Rectal smooth muscle tissue (tissue), 1 donor: ENCODE data around the gene PERP.

Source experiments
- H3K27ac ChIP-seq: one replicate; pipeline ENCODE4 v1.7.0; 2013; ENCODE audit warnings: low read depth, low read length, inconsistent platforms
- H3K27me3 ChIP-seq: one replicate; pipeline ENCODE4 v1.7.0; 2013; ENCODE audit warnings: low read length; ENCODE audit not compliant: control insufficient read depth, insufficient read depth
- H3K36me3 ChIP-seq: one replicate; pipeline ENCODE4 v1.7.0; 2013; ENCODE audit warnings: low read length; ENCODE audit not compliant: control insufficient read depth, insufficient read depth
- H3K4me1 ChIP-seq: one replicate; pipeline ENCODE4 v1.7.0; 2013; ENCODE audit warnings: low read length; ENCODE audit not compliant: control insufficient read depth, insufficient read depth
- H3K4me3 ChIP-seq: one replicate; pipeline ENCODE4 v1.7.0; 2013; ENCODE audit warnings: low read length
- H3K9ac ChIP-seq: one replicate; pipeline ENCODE4 v1.7.0; 2013; ENCODE audit warnings: low read length

PERP gene

DNA sequence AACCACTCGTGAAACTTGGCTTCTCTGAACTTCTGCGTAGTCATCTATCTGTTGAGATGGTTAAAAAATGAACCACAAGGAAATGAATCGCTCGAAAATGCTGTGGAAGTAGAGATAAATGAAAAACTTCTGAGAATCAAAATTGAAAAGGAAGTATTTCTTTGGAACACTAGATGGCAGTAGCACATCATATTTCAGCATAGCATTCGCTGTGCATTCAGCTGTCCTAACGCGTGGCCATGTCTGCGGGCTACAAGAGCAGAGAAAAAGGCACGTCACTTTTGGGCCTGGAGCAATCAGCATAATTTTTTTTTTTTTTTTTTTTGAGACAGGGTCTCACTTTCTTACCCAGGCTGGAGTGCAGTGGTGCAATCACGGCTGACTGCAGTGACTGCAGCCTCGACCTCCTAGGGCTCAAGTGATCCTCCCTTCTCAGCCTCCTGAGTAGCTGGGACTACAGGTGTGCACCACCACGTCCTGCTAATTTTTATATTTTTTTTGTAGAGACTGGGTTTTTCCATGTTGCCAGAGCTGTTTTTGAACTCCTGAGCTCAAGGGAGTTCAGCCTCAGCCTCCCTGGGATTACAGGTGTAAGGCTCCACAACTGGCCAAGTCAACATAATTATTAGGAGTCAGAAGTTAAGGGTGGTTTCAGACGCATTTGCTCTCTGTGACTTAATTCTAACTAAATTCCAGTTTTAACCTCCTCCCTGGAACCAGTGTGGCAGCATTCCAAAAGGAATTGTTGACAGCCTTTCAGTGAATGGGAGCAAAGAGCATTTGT lies 8.8 kb upstream of the PERP start:
- Histone ChIP-seq H3K4me3 (no peak overlapping the region), H3K27ac (no peak overlapping the region), H3K27me3 (no peaks in the 10 kb centered on the region), H3K4me1 (no peaks in the 10 kb centered on the region), H3K9ac (no peak overlapping the region), H3K36me3 (no peaks in the 10 kb centered on the region)

DNA sequence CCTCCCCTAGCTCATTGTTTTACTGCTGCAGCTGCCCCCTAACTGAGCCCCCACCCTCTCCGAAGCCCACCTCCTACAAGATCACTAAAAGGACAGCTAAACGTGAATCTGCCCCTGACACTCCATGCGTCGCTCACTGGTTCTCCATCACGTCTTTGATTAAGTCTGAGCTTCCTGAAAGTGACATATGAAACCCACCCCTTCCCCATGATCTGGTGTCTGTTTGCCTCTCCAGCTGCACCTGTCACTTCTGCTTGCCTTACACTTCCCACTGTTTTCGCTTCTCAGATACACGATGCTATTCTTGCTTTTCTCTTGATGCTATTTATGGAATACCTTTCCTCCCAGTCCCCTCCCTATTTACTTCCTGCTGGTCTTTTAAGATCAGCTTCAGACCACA lies 8.0 kb upstream of the PERP start:
- Histone ChIP-seq H3K27me3 (no peaks in the 10 kb centered on the region), H3K9ac (no peak overlapping the region), H3K4me3 (no peak overlapping the region), H3K27ac (no peak overlapping the region), H3K4me1 (no peaks in the 10 kb centered on the region), H3K36me3 (no peaks in the 10 kb centered on the region)

DNA sequence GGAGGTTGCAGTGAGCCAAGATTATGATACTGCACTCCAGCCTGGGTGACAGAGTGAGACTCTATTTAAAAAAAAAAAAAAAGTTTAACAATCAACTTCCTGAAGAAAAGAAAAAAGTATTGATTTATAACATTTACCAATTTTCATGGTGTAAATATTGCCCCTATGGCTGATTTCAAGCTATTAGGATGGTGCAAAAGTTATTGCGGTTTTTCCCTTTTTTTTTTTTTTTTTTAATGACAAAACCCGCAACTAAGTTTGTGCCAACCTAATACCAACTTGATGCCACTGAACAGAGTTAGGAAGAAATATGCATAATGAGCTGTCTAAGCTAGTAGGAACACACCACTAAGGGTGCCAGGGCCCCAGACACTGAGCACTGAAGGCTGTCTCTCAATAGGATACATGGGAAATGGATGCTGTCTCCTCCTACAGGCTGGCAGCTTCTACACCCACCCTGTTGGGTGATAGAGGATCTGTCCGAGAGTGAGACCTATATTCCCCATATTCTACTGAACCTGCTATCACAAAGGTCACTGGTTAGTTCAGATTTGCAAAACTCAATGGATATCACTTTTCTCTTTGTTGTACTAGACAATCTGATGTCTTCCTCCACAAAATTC lies 6.5 kb upstream of the PERP start:
- Histone ChIP-seq H3K27me3 (no peaks in the 10 kb centered on the region), H3K27ac (no peak overlapping the region), H3K36me3 (no peaks in the 10 kb centered on the region)

DNA sequence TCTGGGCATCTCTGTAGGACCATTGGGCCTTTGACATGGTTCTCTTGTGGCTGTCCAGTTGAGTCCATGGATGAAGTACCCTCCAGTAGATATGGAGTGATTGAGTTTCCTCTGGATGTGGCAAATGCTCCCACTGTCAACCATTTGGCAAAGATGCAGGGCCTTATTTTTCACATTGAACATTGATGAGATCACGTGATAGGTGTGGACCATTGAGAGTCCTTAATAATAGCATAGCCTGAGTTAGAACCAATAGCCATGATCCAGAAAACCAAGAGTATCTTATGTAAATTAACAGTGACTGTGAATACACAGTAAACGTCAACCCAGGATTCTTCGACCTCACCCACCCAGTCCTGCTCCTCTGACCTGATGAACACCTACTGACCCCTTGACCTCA lies 3.0 kb upstream of the PERP start:
- H3K27ac ChIP-seq = no peak overlapping the region
- H3K4me1 ChIP-seq = no peaks in the 10 kb centered on the region
- H3K36me3 ChIP-seq = no peaks in the 10 kb centered on the region
- H3K4me3 ChIP-seq = no peak overlapping the region
- H3K27me3 ChIP-seq = no peaks in the 10 kb centered on the region
- H3K9ac ChIP-seq = no peak overlapping the region

More for the DNA sequence above, 6.5 kb upstream of the PERP start:
- no peaks in the 10 kb centered on the region for H3K4me1 ChIP-seq
- no peak overlapping the region for H3K4me3 ChIP-seq
- H3K9ac ChIP-seq = no peak overlapping the region

DNA sequence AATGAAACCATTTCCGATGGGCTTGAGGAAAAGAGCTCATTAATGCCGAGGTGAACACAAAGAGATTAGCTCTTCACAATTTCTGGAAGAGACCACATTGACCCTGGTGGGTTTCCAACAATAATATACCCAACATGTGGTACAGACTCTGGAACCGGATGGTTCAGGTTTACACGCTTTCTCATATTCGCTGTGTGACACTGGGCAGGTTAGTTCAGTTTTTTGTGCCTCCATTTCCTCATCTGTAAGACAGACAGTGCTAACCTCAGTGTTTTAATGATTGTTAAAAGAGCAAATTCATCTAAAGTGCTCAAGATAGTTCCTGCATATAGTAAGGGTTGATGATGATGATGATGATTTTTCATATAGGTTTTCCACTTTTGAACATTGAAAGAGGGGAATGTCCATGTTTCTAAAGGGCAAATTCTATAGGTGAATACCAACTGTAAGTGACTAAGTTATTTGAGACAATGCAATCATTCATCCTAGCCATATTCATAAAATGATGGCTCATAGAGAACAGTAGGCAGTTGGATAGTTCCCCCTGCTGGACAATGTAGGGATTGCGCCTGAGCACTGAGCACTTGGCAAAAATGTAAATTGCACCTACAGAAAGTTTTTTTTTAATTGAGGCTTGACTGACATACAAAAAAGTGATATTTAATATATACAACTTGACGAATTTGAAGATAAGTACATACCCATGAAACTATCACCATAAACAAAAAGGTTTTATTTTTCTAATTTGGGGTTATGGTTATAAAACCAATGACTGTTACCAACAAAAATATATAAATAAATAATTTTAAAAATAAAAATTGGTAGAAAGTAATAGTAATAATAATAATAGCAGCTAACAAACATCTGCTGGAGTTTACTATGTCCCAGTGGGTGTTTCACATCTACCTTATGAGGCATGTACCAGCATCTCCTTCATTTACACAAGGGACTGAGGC lies 2.1 kb upstream of the PERP start:
- Histone ChIP-seq H3K27ac (no peak overlapping the region), H3K4me1 (no peaks in the 10 kb centered on the region), H3K27me3 (no peaks in the 10 kb centered on the region), H3K9ac (no peak overlapping the region), H3K36me3 (no peaks in the 10 kb centered on the region), H3K4me3 (no peak overlapping the region)

DNA sequence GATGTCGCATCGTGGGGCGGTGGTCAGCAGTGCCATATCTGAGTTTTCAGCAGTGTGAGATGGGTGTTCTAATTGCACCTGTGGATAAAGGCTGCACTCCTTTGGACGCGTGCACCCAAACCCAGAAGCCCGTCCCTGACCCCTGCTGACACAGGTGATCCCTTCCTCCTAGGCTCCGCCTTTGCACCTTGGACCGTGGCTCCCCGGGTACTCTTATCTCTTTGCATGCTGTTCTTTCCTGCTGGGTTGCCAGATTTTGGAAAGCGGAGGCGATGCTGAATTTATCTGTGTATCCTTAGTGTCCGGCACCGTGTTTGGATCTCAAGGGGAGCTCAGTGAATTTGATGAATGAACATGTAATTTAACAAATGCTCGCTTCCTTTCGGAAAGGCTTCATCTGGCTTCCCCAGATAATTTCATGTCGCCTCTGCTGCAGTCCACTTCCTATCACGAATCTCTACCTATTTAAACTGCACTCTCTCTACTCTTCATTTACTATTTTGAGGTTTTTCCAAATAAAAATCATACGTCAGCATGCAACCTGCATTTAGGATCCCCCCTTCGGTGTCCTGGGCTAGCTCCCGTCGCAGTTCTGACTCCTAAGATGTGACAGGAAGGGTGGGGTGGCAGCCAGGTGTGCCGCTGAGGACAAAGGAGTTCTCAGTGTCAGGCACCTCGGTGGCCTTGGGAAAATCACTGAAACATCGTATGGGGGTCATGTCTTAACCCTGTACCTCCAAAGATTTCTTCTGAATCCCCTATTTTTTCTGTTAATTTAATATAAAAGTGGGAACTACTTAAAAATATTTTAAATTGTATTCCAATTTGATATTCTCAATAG lies 753 bp upstream of the PERP start:
- Histone ChIP-seq H3K4me1 (no peaks in the 10 kb centered on the region), H3K27ac (peak overlapping the region; percentile 81), H3K36me3 (no peaks in the 10 kb centered on the region), H3K4me3 (peak overlapping the region; percentile 87), H3K9ac (peak overlapping the region; percentile 35), H3K27me3 (no peaks in the 10 kb centered on the region)

DNA sequence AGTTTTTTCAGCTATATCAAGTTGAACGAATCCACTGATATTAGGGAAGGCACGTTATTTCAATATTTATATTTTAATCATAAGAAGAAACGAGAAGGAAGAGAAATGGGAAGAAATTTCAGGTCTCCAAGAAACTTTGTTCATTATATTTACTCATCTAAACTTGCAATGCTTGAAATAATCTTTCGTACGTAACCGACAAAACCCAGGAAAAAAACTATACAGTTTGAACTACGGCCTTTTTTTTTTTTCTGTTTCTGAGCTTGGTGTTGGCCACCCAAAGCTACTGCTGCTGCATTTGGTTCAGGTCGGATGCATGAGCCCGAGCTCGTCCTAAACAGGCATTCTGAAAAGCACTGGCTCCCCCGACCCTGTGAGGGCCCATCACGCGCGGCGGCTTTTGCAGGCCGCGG lies 548 bp downstream of the PERP start:
- no peaks in the 10 kb centered on the region for H3K36me3 ChIP-seq
- no peaks in the 10 kb centered on the region for H3K4me1 ChIP-seq
- peak overlapping the region; percentile 87 for H3K4me3 ChIP-seq
- H3K27ac ChIP-seq = peak overlapping the region; percentile 81
- H3K27me3 ChIP-seq = no peaks in the 10 kb centered on the region
- H3K9ac ChIP-seq = no peak overlapping the region

DNA sequence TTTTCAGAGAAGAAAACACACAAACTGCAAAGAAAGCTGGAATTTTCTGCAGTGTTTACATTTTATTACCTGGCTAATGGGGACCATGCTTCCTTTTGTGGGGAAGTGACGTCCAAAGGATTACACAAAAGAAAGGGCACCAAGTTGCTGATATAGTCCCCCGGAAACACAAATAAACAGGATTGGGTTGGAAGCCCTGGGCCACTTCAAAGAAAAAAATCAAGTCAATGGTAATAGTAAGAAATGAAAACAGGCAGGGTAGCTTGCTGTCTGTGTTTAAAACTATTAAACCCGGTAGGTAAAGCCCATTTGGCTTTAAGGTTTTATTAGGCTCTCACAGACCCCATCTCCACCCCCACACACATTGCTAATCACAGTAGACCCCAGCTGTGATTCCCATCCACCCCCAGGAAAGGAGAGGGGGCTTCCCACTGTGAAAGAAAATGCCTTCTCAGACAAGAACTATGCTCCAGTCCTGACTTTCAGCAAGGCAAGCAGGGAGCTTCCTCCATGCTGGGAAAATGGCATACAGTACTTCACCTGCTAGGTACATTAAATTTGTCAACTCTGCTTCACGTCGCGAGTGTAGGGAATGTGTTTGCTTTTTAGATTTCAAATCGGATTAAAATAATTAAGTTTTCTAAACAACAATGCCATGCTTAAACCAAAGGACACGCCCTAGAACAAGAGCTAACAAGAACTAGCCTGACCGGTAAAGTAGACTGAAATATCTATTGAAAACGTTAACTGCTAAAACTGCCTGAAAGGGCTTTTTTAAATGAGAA lies 1.1 kb downstream of the PERP start:
- H3K4me3 ChIP-seq = peak overlapping the region; percentile 65
- H3K9ac ChIP-seq = peak overlapping the region; percentile 32
- H3K27ac ChIP-seq = peak overlapping the region; percentile 6

DNA sequence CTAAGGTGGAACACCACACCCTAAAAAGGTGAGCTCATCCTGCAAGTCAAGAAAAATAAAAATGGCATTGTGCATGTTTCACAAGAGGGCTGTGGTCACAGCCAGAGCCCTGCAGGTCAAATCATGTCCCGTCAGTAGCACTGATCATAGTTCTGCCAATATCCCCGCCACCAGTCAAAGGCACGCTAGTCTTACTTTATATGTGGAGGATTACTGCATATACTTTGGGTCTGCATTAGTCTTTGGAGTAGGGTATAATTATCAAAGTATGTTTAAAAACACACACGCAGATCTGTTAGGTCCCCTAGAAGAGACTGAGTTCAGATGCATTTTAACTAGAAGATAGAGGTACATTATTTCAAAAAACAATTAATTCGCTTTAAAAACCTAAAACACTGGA lies 1.8 kb downstream of the PERP start:
- H3K4me1 ChIP-seq = no peaks in the 10 kb centered on the region
- peak overlapping the region; percentile 6 for H3K27ac ChIP-seq
- no peaks in the 10 kb centered on the region for H3K36me3 ChIP-seq
- H3K9ac ChIP-seq = no peak overlapping the region
- H3K27me3 ChIP-seq = no peaks in the 10 kb centered on the region
- H3K4me3 ChIP-seq = peak overlapping the region; percentile 65

More for the DNA sequence above, 1.1 kb downstream of the PERP start:
- Histone ChIP-seq H3K36me3 (no peaks in the 10 kb centered on the region), H3K27me3 (no peaks in the 10 kb centered on the region), H3K4me1 (no peaks in the 10 kb centered on the region)

DNA sequence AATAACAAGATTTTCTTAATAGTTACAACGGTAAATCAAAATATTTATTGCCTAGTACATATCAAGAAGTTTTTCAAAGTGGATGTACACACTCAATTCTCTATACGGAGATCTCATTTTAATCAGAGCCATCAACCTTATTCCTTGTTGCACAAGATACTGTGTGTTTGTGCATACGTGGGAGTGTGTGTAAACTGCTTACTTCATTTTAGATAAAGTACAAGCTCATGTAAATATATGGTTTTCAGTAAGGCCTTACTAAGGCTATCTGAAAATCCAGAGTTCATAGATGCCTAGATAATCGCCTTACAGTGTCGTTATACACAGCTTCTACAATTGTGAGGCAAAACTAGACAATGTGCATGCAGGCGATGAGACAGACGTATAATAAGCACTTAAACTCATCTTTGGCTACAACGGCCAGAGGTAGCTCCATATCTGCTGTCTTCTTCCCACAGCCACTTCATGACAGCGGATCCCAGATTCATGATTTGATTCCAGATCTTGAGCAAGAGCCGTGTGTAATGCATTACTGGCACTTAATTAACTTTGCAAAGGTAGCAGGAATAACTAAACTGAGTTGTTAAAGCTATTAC lies 2.5 kb downstream of the PERP start:
- Histone ChIP-seq H3K36me3 (no peaks in the 10 kb centered on the region), H3K4me1 (peaks cover 3% of the 10 kb centered on the region), H3K4me3 (no peak overlapping the region), H3K27ac (no peak overlapping the region), H3K27me3 (no peaks in the 10 kb centered on the region), H3K9ac (no peak overlapping the region)

DNA sequence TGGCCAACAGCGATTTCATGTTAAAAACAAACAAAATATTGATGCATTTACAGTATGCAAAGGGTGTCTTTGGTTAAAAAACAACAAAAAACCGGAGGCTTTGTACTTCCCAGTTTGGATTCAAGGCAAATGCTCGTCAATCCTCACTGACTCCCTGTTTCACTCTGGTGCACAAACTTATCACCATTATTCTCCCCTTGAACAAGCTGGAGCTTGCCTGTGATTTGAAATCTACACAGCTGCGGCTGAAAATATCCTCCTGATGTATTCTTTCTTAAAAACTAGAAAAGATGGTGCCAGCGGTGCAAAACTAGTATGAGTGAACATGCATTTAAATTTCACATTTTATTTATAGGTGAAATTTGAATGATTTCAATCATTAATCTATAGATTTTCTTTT lies 3.3 kb downstream of the PERP start:
- H3K9ac ChIP-seq = no peak overlapping the region

More for the DNA sequence above, 3.3 kb downstream of the PERP start:
- Histone ChIP-seq H3K4me3 (no peak overlapping the region), H3K27ac (no peak overlapping the region), H3K4me1 (peaks cover 4% of the 10 kb centered on the region), H3K36me3 (no peaks in the 10 kb centered on the region), H3K27me3 (no peaks in the 10 kb centered on the region)
